ENCODE results near the gene ATL1.

ATL1 gene

GRCh38 chr14:50599700-50600444 lies 39.9 kb downstream of the ATL1 start:
- peak; percentile 29 for DNase-seq (ENCODE audit: low read depth)
- TF ChIP-seq, protein P1, sequence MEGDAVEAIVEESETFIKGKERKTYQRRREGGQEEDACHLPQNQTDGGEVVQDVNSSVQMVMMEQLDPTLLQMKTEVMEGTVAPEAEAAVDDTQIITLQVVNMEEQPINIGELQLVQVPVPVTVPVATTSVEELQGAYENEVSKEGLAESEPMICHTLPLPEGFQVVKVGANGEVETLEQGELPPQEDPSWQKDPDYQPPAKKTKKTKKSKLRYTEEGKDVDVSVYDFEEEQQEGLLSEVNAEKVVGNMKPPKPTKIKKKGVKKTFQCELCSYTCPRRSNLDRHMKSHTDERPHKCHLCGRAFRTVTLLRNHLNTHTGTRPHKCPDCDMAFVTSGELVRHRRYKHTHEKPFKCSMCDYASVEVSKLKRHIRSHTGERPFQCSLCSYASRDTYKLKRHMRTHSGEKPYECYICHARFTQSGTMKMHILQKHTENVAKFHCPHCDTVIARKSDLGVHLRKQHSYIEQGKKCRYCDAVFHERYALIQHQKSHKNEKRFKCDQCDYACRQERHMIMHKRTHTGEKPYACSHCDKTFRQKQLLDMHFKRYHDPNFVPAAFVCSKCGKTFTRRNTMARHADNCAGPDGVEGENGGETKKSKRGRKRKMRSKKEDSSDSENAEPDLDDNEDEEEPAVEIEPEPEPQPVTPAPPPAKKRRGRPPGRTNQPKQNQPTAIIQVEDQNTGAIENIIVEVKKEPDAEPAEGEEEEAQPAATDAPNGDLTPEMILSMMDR (IDR thresholded peaks at IDR 0.05; ENCODE audit: control insufficient read depth, insufficient read depth, low read depth, low read length, missing control alignments), result peak; percentile 57
- H3K4me3 ChIP-seq (ENCODE audit: control insufficient read depth, low read depth, low read length), result no peak overlapping the region

DNA sequence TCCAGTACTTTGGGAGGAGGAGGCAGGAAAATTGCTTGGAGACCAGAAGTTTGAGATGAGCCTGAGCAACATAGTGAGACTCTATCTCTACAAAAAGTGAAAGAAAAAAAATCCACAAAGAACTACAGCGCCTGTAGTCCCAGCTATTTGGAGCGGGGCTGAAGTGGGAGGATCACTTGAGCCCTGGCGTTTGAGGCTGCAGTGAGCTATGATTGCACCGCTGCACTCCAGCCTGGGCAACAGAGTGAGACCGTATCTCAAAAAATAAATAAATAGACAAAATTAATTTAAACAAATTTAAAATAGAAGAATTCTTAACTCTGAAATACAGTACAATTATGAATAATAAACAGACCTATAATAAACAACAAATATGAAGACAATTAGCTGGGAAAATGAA lies 40.9 kb downstream of the ATL1 start:
- TF ChIP-seq, protein P1 (IDR thresholded peaks at IDR 0.05; ENCODE audit: control insufficient read depth, insufficient read depth, low read depth, low read length, missing control alignments), result no peak
- H3K4me3 ChIP-seq (ENCODE audit: control insufficient read depth, low read depth, low read length), result no peak overlapping the region
- DNase-seq (ENCODE audit: low read depth), result no peak

- TF ChIP-seq, protein P1 (IDR thresholded peaks at IDR 0.05; ENCODE audit: control insufficient read depth, insufficient read depth, low read depth, low read length, missing control alignments), result no peak
- peak; percentile 21 for DNase-seq (ENCODE audit: low read depth)
- H3K4me3 ChIP-seq (ENCODE audit: control insufficient read depth, low read depth, low read length), result no peak overlapping the region
Observed at GRCh38 chr14:50601394-50601793, 41.4 kb downstream of the ATL1 start.

DNA sequence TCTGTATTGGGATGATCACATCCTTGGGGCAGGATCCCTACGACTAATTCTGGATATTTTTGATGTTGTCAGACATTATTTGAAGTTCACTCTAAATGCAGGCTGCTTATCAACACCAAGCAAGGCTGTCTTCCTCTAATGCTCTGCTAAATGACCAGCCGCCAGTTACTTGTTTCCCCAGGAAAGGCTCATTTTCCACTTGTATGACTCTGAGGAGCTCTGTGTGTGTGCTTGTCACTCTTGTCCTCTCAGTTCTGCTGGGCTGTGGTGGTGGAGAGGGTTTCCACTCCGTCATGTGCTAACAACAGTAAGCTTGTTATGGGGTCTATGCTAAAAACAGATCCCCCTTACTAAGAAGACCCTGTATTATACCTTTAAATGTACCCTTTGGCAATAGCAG lies 42.1 kb downstream of the ATL1 start:
- TF ChIP-seq, protein P1 (IDR thresholded peaks at IDR 0.05; ENCODE audit: control insufficient read depth, insufficient read depth, low read depth, low read length, missing control alignments), result no peak
- H3K4me3 ChIP-seq (ENCODE audit: control insufficient read depth, low read depth, low read length), result no peak overlapping the region
- DNase-seq (ENCODE audit: low read depth), result no peak

DNA sequence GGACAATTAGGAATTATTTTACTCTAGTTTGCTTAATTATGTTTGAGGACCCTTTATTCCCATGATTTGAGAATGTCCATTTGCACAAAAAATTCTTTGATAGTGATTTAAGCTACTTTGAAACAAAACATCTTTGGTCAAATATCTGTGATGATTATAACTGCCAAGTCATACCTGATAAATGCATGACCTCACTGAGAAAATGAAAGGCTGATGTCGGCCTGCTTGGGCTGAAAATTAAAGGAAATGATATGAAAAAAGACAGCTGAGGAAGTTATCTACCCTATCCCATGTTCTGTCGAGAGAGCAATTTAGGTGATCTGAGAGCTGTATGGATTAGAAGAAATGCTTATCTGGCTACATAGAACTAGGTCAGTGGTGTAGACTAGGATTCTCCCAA lies 43.6 kb downstream of the ATL1 start:
- no peak for DNase-seq (ENCODE audit: low read depth)
- H3K4me3 ChIP-seq (ENCODE audit: control insufficient read depth, low read depth, low read length), result no peak overlapping the region
- TF ChIP-seq, protein P1 (IDR thresholded peaks at IDR 0.05; ENCODE audit: control insufficient read depth, insufficient read depth, low read depth, low read length, missing control alignments), result no peak

DNA sequence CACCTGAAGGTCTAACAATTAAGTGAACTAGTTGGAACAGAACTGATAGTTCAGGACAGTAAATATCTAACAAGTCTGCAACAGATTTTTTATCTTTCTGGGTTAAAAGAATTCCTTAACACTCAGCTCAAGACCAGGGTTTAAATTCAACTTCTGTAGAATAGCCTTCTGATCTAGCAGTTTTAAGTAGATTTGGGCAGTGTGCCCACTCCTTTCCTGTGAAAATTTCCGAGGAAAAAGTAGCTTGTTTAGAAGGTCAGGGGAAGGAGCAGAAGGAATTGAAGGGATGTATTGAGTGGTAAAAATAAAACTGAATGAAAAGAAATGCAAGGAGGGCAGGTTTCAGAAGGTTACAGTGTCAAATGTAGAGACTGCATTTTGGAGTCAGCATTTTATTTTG lies 45.8 kb downstream of the ATL1 start:
- TF ChIP-seq, protein P1 (IDR thresholded peaks at IDR 0.05; ENCODE audit: control insufficient read depth, insufficient read depth, low read depth, low read length, missing control alignments), result no peak
- DNase-seq (ENCODE audit: low read depth), result no peak

More for the DNA sequence above, 45.8 kb downstream of the ATL1 start:
- no peak overlapping the region for H3K4me3 ChIP-seq (ENCODE audit: control insufficient read depth, low read depth, low read length)

Data from AG09309 (cell line).